HG02840 (cell line): Measurements from ENCODE around the gene CCM2.
"Not testable (repeated sequence)": the region's sequence is repeated elsewhere in the genome, so short reads cannot be mapped to it uniquely, and the experiment has no call there.

Experiments used
- ATAC-seq: cut with Tn5 transposase; IDR thresholded peaks from one replicate; pipeline ENCODE4 v1.9.1; 2021; ENCODE audit warnings: mild to moderate bottlenecking, moderate library complexity, moderate number of reproducible peaks; ENCODE audit not compliant: unreplicated experiment, low FRiP score

Gene CCM2

DNA sequence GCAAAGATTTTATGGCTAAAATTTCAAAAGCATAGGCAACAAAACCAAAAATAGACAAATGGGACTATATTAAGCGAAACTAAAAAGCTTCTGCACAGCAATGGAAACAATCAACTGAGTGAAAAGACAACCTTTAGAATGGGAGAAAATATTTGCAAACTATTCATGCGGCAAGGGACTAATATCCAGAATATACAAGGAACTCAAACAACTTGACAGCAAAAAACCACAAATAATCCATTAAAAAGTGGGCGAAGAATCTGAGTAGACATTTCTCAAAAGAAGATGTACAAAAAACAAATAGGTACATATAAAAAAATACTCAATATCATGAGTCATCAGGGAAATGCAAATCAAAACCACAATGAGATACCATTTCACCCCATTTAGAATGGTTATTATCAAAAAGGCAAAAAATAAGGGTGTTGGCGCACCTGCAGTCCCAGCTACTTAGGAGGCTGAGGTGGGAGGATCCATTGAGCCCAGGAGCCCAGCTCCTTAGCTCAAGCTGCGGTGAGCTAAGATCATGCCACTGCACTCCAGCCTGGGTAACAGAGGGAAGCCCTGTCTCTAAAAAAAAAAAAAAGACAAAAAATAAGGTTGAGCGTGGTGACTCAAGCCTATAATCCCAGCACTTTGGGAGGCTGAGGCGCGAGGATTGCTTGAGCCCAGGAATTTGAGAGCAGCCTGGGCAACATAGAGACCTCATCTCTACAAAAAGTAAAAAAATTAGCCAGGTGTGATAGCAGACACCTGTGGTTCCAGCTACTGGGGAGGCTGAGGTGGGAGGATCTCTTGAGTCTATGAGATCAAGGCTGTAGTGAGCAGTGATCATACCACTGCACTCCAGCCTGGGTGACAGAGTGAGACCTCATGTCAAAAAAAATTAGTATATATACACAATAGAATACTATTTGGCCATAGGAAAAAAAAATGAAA, 4.2 kb upstream of the CCM2 start:
- ATAC-seq, result no peak

DNA sequence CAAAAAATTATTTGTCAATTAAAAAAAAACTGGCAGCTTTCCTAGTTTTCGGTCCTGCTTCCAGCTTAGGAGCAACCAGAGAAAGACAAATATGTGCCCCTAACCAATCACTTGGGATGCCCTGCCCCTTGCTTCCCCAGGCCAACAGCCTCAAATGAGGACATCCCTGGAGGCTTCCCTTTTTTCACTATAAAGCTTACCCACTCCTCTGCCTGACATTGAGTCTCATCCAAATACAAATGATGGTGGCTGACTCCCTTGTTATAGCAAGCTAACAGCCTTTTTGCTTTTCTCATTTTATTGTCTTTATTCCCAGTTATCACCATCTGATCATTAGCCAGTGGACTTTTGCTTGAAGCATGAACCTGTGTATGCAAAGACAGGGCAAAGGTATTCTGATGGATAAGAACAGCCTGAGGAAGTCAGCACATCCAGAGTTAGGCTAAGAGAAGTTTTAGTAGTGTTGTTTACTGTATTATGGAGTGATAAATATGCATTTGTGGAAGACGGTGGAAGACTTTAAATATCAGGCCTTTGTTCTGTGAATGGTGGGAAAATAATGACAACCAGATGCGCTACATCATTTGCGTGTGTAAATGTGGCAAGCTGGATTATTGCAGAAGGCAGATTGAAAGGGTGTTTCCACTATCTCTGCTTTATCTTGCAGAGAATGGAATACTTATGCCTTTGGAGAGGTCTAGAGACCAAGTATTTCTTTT, 1.7 kb upstream of the CCM2 start:
- ATAC-seq, result no peak

DNA sequence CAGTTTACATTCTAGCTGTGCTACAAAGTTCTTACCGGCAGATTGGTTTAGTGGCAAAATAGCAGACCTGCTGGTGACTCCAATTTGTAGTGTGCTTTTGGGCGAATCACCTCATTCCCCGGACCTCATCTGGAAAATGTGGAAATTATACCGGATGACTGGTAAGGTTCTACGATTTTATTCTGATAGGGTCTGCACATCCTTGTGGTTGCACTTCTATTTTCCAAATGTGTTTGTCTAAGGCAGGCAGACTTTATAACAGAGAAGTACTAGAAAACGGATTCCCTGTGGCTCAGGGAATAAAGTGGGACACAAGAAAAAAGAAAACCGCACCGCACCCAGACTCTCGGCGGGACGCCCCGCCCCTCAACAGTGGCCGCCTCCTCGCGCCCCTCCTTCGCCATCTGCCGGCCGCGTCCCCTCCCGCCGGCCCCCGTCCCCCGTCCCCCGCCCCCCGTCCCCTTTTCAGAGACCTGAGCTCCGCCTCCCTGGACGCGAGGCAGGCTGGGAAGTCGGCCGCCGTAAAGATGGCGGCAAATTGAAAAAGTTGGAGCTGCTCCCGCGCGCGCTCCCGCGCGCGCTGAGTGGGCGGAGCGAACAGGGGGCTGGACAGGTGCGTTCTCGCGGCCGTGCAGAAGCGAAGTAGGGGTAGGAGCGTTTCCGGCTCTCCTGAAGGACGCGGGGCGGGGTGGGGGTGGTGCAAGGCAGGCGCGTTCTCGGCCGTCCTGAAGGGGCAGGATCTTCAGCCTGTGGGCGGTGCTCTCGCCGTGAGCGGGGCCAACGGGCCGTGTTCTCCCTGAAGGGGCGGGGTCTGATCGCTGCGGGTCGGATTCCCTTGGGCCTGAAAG, 532 bp upstream of the CCM2 start:
- ATAC-seq, result peak; percentile 66

DNA sequence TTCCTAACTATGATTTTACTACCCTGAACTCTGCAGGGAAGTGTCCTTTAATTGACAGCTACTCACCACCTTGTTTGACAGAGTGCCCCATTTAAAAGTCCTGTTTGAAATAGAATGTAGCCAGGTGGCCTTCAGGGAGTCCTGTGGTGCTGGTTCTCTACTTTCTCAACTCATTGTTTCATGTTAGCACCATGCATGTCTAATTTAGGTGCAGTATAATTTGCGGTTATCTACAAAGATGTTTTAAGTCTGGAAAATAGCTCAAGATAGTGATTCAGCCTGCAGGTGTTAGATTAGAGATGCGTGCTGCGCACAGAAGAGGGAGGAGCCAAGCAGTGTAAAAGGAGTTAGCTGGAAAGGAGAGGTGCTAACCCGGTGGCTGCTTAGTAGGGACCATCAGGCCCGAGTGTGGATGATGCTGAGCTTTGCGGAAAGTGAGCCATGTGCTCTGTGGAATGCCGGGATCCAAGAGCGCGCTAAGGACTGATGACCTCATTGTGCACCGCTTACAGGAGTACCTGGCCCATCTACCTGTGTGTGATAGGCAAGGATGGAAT, 1.2 kb downstream of the CCM2 start:
- ATAC-seq, result peak; percentile 28

DNA sequence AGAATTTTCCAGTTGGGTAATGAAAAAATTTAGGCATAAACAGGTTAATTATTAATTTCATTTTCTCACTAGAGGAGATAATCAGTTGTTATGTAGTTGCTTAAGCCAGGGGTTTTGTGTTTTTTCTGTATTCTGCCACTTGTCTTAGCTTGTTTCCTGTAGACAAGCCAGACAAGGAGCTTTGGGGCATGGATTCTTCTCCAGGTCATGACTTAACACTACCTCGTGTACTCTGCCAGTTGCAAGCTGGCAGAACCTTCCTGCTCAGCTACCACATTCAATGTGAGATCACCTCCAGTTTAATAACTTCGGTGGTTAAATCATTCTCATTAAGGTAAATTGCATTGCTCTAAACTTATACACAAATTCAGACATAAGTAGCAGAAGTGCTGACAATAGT, 1.8 kb downstream of the CCM2 start:
- ATAC-seq, result no peak

DNA sequence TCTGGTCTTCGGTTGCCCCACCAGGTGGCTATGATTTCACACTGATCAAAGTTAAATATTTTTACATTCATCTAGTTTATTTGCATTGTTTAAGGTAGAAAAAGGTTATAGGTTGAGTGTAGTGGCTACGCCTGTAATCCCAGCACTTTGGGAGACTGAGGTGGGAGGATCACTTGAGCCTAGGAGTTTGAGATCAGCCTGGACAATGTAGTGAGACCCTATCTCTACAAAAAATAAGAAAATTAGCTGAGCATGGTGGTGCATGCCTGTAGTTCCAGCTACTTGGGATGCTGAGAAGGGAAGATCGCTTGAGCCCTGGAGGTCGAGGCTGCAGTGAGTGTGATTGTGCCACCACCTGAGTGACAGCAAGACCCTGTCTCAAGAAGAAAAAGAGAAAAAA, 3.8 kb downstream of the CCM2 start:
- ATAC-seq, result no peak

GRCh38 chr7:45007106-45007505, 7.1 kb downstream of the CCM2 start:
- no peak for ATAC-seq

DNA sequence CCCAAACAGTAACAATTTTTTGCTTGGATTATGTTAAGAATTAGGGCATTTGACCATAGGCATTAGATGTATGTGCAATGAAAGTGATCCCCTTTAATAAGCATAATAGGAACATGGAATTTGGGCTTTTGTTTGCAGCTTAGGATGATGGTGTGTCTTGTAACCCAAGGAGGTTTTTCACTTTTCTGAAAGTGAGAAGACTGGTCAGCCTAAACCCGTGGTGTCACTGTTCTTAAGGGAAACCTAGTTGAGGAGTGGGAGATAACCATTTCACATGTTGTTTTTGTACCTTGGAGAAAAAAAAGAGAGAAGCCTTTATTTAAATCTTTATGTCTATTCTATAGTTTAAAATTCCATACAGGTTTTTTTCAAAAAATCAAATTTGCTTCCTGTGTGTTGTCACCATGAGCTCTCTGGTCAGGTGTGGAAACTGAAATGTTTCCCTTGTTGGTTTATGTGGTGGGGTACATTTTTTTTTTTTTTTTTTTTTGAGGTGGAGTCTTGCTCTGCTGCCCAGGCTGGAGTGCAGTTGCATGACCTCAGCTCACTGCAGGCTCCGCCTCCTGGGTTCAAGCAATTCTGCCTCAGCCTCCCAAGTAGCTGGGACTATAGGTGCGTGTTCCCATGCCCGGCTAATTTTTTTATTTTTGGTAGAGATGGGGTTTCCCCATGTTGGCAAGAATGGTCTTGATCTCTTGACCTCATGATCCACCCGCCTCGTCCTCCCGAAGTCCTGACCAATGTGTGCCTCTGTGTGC, 7.7 kb downstream of the CCM2 start:
- no peak for ATAC-seq

DNA sequence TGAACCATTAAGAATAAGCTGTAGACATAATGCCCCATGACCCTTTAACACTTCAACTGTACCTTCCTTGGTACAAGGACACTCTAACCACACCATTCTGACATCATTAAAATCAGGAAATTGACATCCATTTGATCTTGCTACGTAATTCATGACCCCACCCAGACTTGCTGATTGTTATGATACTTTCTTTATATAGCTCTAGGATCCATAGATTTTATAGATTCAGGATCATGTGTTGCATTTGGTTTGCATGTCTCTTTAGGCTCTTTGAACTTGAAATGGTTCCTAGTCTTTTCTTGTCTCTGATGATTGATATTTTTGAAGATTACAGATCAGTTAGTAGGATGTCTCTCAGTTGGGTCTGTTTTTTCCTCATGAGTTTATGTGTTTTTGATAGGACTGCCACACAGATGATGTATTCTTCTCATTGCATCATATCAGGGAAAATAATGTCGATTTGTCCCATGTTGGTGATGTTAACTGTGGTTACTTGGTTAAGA, 13.5 kb downstream of the CCM2 start:
- no peak for ATAC-seq

- no peak for ATAC-seq
Observed at GRCh38 chr7:45015313-45015712, 15.3 kb downstream of the CCM2 start.

DNA sequence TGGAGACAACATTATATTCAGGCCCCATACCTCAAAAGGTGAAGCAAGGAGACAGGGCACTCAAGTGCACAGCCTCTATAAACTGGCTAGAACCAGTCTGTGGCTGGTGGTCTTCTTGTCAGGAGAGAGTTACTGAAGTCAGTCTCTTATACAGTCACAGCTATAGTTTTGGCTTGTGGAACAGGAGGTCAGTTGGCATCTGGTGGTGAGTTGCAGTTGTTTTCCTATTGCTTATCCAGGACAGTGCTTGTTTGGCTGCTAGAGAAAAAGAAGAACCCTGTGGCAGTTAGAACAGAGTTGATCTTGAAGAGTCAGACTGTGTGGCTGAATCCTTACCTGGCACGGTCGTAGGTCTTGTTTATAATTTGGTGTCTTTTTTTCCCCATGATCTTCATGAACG, 17.3 kb downstream of the CCM2 start:
- ATAC-seq, result no peak

GRCh38 chr7:45020915-45021314, 20.9 kb downstream of the CCM2 start:
- no peak for ATAC-seq

- ATAC-seq, result no peak
Observed at GRCh38 chr7:45021604-45022296, 21.7 kb downstream of the CCM2 start.

- ATAC-seq, result no peak
Observed at GRCh38 chr7:45024126-45024744, 24.2 kb downstream of the CCM2 start.

- not testable (repeated sequence) for ATAC-seq
Observed at GRCh38 chr7:45025473-45025872, 25.5 kb downstream of the CCM2 start.

DNA sequence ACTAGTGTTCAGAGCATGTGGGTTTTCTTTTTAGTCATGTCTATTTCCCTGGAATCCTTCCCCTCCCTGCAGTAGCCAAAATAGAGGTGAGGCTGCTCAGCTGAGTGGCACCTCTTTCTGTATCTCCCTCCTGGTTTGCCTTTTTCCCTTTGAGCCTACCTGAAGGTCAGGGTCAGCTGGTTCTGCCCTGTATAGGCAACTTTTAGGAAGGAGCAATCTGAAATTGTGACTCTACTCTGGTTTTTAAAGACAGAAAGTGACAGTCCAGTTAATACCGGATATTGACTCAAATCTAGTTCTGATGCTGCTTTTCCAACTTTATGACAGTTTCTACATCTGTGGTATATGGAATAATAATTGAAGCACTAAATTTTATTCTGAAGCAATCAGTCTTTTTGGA, 26.0 kb downstream of the CCM2 start:
- ATAC-seq, result no peak

- ATAC-seq, result peak; percentile 50
Observed at GRCh38 chr7:45026984-45027773, 27.2 kb downstream of the CCM2 start.

GRCh38 chr7:45027774-45028114, 27.7 kb downstream of the CCM2 start:
- peak; percentile 18 for ATAC-seq
